ENCODE data around the gene SLX4IP.
A peak's percentile ranks its signal among the peaks of the same experiment; 100 is the strongest.

SLX4IP gene

DNA sequence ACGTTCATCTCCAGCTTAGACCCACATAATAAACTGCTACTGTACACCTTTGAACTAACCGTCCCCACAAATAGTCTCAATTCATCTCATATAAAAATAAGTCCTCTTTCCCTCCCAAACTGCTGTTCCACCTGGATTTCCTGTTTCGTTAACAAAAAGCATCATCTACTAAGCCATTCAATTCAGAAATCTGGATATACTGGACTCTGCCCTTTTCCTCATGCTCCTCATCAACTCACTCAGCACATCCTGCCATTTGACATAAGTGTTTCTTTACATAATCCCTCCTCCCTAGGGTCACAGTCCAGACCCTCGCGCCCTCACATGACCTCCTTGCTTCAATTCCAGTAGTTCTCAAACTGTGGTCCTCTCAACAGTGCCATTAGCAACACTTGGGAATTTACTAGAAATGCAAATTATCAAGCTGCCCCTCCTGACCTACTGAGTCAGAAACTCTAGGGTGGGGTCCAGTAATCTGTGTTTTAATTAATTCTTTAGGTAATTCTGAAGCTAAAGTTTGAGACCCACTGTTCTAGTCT is 5.6 kb upstream of the SLX4IP start:
- no peak for DNase-seq (ENCODE audit: low spot score)

DNA sequence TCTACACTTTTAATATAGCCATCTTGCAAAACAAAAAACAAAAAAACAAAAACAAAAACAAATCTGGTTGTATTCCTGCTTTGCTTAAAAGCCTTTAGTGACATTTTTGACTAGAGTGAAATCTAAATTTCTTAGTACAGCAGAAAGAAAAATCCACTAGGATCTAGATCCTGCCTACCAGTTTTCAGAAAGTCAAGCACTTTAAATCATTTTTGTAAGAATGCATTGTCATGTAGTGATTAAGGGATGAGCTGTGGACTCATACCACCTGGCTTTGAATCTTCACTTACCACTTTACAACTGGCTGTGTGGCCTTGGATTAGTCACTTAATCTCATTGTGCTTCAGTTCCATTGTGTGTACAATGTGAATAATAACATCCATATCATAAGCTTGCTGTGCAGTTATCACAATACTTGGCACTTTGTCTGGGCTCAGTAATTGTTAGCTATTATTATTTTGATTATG is 5.1 kb upstream of the SLX4IP start:
- no peak for DNase-seq (ENCODE audit: low spot score)

DNA sequence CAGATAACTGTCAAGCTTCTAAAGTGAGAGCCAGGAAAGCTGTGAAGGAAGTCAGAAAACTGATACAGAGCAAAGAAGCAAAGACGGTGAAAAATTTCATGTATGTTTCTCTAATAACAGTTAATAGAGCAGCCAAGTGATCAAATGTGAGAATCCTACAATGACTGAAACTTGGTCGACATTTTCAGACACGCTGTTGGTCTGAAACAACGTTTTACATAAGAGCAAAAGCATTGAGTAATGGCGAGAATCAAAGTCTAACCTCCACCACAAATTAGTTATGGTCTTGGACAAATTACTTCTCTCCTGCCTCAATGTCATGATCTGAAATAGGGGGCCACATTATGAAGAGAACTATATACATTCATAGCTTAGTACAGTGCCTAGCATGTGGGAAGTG is 4.4 kb upstream of the SLX4IP start:
- no peak for DNase-seq (ENCODE audit: low spot score)

DNA sequence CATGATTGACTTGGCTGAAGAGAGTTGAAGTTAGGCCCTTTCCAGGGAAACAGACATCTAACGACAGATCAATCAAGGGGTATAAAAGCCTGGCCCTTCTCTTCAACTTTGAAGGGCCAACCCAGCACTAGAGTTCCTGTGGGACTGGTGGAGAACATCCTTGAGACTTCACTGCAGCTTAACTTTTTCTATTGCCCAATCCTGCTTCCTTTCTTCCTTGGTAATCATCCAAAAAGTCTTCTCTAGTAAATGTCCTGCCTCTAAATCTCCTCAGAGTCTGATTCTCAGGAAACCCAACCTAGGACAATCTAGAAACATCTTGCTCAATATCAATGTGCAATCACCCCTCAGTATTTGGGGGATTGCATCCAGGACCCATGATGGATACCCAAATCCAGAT is 3.0 kb upstream of the SLX4IP start:
- DNase-seq (ENCODE audit: low spot score), result no peak

DNA sequence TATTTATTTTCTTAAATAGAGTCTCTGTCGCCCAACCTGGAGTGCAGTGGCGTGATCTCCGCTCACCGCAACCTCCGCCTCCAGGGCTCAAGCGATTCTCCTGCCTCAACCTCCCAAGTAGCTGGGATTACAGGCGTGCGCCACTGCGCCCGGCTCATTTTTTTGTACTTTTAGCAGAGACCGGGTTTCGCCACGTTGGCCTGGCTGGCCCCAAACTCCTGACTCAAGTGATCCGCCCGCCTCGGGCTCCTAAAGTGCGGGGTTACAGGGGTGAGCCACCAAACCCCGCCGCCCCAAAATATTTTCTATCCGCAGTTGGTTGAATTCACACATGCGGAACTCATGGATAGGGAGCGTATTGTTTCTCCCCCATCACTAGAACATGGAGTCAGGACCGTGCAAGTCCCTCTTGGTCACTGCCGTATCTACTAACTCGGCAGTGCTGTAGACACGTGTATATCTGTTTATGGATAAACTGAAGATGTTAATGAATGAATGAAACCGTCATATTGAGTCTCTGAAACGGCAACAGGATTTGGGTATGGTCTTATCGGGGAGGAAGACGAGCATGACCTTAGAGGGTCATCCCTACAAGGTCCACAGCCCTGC is 2.0 kb upstream of the SLX4IP start:
- DNase-seq (ENCODE audit: low spot score), result peak; percentile 24

DNA sequence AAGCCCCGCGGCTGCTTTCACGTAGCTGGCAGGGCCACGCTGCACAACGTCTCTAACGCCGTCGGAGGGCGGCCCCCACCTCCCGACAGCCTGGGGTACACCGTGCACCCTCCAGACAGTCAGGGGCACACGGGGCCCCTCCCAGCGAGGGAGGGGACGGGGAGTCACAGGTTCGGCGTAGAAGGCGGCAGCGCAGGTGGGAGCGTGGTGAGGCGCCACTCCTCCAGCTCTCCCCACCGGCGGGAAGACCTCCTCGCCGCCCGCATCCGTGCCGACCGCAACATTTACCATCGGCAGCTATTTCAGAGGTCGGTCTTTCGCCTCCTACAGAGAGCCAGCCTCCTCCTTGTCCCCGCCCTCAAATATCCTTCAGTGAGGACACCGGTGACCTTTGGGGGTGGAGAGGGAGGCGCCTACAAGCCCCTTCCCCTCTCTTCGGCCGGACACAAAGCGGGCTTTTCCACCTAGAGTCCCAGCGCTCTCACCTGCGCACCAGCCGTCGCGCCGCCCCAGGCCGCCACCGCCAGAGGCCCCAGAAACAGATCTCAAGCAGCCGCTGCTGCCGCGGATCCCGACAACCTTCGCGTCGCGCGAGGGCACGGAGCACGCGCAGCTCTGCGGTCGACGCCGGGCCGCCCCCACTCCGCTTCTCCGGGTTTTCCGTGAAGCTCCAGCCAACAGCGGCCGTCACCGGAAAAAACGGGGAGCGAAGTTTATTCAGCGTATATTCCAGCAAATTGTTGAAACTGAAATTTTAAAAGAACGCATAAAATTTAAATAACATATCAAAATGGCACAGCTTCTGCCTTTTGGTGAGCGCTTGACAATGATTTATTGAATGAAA is 1.3 kb upstream of the SLX4IP start, which contains the start of gene MKKS:
Gene MKKS, minus strand, starts transcription at position 600 of the 844 bp plus-strand sequence. CDS start 20,708 bp downstream, outside the sequence.
- DNase-seq (ENCODE audit: low spot score), result peak; percentile 86

DNA sequence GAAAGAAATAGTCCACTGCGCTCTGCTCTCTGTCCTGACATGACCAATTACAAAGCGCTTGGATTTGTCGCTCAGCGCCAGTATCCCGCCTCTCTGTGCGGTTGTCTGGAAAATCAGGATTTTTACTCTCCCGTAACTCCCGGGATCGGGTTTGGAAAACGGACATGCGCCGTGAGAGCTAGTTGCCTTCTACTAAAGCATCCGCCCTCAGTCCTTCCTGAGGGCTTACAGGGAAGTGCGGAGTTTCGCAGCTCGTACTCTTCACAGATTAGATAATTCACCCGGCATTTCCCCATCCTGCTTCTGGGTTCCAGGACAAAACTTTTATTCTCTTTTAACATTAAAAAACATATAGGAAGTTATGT is 656 bp upstream of the SLX4IP start:
- peak; percentile 96 for DNase-seq (ENCODE audit: low spot score)

DNA sequence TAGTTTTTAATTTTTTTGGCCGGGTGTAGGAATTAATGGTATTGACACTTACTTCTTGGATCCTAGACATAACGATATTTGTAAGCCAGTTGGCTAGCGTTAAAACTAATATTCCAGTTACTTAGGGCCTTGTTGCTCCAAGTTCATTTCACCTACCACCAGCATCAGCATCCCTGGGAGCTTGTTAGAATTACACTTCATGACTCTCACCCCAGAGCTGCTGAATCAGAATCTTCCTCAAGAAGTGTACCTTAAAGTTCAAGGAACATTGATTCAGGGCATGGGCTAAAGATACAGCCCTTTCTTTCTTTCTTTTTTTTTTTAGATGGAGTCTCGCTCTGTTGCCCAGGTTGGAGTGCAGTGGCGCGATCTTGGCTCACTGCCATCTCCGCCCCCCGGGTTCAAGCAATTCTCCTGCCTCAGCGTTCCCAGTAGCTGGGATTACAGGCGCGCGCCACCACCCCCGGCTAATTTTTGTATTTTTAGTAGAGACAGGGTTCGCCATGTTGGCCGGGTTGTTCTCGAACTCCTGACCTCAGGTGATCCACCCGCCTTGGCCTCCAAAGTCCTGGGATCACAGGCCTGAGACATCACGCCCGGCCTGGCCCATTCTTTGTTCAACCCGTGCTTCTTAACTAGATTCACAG is 1.1 kb downstream of the SLX4IP start:
- no peak for DNase-seq (ENCODE audit: low spot score)

DNA sequence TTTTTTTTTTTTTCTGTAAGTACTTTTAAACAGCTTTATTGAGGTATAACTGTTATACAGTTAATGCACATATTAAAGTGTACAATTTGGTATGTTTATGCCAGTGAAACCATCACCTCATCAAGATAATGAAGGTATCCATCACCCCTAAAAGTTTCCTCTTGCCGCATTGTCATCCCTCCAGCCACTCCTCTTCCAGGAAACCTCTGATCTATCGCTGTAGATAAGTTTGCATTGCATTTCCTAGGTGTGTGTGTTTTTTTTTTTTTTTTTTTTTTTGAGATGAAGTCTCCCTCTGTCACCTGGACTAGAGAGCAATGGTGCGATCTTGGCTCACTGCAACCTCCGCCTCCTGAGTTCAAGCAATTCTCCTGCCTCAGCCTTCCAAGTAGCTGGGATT is 3.1 kb downstream of the SLX4IP start:
- no peak for DNase-seq (ENCODE audit: low spot score)

DNA sequence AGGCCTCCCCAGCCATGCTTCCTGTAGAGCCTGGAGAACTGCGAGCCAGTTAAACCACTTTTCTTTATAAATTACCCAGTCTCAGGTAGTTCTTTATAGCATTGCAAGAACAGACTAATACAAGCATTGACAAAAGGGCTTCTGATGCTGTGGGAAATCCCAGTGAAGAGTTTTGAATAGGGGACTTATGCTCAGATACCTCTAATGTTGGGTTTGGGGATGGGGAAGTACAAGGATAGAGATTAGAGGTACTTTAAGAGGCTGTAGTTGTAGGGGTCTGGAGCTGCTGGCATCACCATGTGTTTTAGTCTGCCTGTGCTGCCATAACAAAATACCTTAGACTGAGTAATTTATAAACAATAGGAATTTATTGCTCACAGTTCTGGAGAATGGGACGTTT is 8.8 kb downstream of the SLX4IP start:
- no peak for DNase-seq (ENCODE audit: low spot score)

DNA sequence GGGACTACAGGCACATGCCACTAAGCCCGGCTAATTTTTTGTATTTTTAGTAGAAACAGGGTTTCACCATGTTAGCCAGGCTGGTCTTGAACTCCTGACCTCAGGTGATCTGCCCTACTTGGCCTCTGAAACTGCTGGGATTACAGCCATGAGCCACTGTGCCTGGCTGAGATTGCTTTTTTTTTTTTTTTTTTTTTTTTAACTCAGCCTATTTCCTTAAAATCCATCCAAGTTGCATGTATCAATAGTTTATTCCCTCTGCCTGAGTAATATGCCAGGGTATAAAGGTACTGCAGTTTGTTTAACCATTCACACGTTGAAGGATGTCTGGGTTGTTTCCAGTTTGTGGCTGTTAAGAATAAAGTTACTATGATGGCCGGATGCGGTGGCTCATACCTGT is 10.7 kb downstream of the SLX4IP start:
- DNase-seq (ENCODE audit: low spot score), result no peak

DNA sequence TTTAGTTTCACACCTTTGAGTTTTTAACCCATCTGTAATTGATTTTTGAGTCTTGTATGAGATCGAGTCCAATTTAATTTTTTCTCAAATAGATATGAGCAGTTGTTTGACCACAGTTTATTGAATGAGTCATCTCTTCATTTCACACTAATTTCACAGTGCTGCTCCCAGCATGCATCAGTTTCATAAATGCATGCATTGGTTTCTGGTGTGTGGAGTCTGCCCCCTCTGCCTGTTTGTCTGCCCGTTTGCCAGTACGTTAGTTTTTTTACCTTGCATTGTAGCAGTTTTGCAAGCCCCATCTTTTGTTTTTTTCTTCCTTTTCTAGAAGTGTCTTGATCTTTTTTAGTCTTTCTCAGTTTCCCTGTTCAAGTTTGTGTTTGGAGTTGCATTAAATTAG is 11.9 kb downstream of the SLX4IP start:
- DNase-seq (ENCODE audit: low spot score), result peak; percentile 26

DNA sequence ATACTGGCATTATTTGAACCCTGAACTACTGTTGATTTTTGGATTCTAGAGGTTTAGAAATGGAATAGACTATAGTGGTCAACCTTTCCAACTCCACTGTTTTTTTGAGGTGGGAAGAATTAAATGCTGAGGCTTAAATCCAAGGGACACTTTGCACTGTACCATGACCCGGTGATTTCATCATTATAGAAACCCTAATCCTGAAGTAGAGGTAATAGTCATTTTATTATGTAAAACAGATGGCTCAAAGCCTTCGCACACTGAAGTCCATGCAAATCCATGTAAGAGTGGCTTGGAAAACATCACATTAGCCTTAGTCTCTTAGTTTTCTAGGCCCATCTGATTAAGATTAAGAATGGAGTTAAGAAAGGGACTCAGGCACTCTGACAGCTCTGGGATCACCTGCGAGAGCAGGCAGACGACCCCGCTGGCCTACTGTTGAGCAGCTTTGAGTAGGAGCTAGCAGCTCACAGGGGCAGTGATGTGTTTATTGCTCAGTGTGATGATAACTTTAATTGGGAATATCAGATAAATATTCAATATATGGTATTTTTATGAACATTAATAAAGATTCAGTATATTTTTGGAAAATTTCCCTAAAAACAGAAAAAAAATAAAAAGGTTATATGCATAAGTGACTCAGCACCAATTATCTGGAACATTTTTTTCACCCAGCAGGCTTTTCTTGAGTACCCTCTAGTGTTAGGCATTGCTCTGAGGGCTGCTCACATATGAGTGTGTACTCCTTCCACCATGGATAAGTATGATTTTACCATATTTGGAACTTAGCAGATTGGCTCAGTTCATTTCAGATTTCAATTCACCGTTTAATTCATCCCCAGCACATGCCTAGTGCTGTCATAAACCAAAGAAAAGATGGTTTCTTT is 13.4 kb downstream of the SLX4IP start:
- DNase-seq (ENCODE audit: low spot score), result no peak

DNA sequence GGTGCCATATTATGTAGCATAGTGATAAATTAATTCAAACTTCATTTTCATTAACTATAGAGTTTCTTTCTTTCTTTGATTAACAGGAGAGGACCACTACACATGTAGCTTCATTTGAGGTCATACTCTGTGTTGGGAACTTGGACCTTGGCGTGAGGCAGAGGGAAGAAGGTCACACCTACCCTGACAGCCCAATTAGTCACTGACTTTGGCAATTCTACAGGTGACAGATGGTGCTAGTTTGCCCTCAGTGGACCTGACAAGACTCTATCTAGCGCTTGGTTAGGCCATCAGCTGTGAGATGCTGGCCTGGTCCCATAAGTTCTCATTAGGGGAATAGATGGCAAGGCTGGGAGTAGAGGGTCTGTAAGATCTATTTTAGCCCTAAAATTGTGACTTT is 14.2 kb downstream of the SLX4IP start:
- no peak for DNase-seq (ENCODE audit: low spot score)

DNA sequence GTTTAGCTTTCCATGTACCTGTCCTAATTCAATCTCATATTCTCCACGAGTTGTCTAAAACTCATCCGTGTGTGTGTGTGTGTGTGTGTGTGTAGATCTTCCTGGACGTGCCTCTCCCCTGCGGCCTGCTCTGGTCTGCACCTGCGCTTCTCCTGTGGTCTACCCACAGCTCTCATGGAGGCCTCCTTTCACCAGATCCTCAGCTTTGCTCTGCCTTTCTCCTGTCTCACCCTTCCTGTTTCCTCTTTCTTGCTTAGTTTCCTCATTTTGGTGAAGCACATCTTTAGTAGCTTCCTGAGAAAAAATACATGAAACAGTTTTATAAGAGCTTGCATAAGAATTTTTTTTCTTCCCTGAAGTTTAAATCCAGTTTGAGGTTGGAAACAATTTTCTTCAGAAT is 18.1 kb downstream of the SLX4IP start:
- peak; percentile 33 for DNase-seq (ENCODE audit: low spot score)

DNA sequence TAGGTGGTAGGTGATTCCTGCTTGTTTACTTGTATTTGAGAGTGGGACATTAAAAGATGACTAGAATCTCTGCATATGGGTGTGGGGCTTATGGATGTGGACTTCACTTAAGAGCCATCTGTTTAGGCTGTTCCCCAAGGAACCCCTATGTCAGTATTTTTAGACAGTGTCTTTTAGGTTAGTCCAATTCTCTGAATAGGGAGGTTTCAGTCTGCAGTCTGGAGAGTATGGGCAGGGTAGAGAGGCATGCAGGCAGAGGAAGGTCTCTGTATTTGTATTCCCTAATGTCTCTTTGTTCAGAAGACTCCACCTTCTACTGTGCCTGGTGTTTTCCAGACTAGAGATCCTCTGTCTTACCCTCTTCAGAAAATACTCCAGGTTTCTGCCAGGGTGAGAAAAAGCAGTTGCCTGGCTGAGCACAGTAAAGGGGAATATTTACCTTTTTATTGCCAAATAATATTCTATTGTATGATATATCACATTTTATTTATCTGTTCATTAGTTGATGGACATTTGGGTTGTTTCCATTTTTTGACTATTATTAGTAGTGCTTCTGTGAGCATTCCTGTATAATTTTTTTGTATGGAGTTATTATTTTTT is 19.1 kb downstream of the SLX4IP start:
- DNase-seq (ENCODE audit: low spot score), result no peak

DNA sequence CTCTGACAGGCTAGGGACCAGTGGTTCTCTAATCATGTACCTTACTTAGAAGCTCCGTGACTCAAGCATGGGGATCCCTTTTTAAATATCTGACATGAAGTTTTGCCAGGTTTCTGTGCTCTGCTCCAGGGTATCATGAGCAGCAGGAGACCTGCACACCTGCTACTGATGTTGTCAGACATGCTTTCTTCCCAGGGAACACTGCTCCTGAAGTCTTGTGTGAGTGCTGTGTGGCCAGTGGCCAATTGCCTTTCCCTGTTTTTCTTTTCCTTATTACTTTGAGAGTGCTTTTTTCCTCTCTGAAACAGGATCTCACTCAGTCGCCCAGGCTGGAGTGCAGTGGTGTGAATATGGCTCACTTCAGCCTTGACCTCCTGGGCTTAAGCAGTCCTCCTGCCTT is 26.4 kb downstream of the SLX4IP start:
- DNase-seq (ENCODE audit: low spot score), result no peak

DNA sequence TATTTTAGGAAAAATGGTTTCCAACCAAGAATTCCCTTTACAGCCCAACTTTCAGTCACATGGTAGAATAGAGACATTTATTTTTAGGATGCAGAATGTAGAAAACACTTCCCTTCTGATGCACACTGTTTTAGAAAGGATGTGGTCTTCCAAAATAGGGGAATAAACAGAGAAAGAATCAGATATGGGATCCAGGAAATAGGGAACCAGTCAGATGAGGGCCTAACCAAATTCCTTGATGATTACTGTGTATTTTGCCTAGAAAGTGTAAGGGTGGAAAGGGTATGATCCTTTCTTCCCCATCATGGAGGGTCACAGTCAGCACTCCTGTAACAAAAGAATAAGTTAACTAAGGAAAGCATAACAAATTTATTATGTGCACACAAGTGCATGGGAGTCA is 27.4 kb downstream of the SLX4IP start:
- no peak for DNase-seq (ENCODE audit: low spot score)

DNA sequence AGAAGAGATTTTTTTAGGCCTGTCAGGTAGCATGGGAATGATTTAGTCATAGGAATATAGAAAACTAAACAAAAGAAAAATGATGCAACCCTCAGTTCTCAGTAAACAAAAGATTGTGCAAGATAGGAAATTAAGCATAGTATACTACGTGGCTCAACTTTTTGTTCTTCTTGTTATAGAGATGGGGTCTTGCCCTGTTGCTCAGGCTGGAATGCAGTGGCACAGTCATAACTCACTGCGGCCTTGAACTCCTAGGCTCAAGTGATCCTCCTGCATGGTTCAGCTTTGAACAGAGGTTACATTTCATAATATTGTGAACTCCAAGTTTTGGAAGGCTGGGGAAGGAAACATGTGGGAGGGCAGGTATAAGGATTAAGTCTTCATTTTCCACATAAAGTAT is 28.5 kb downstream of the SLX4IP start:
- DNase-seq (ENCODE audit: low spot score), result no peak

DNA sequence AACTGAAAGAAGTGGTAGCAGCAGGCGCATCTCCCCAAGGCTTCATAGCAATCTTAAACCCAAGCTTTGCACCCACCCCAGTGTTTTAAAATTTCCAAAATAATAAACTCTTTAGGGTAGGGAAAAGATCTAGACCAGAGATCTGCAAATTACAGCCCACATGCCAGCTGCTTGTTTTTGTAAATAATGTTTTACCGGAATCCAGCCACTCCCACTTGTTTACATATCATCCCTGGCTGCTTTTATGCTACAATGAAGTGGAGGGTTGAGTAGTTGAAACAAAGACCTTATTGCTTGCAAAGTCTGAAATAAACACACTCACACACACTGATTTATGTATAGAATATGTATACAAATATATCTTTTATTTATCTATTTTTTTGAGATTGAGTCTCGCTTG is 30.0 kb downstream of the SLX4IP start:
- DNase-seq (ENCODE audit: low spot score), result no peak

DNA sequence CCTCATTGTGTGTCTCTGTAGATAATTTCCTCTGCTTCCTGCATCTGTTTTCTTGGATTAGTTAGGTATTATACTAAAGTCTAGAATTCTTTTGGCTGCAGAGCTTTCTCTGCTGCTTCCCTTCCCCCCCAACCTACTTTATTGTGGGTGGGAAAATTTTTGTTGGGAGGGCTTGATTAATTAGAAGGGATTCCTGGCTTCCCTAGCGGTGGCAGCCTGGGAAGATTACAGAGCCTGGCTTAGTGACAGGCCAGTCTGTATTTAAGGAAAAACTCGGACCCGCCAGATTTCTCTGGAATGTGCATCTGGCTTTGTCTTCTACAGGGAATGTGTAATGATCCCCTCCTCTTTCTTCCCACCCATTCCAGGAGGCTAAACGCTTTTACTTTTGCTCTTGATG is 31.2 kb downstream of the SLX4IP start:
- DNase-seq (ENCODE audit: low spot score), result no peak

All from Ammon's horn (tissue), 1 donor.